HepG2 (cell line): ENCODE results near the gene ACSS3. TPM values are rescaled to one million over a fixed set of nuclear protein-coding genes. Genes with fewer than 3 reads are reported as not detected.

Experiments used
- ATAC-seq: fragments of 200-7000 bp; cut with Tn5 transposase; 3 replicates; pipeline ENCODE4 v1.9.1; 2020; ENCODE audit warnings: mild to moderate bottlenecking, moderate library complexity
- BruUV-seq: library from RNA; stranded (reverse); fragments of 400-500 nt; replicated peaks from 2 replicates; lab custom pipeline; 2021; lab: Mats Ljungman, UMichigan
- CTCF ChIA-PET: fragments of 300-600 bp; formaldehyde crosslinking; extraction: SDS; loops from one replicate; lab custom pipeline; 2021; ENCODE audit warnings: low total read pairs, inconsistent platforms, low intra/inter-chr PET ratio; lab: Yijun Ruan, JAX
- POLR2A ChIA-PET: fragments of 350-600 bp; sonication (Branson Sonifier 250); formaldehyde crosslinking; loops from one replicate; lab custom pipeline; 2020; ENCODE audit warnings: antibody characterized with exemption, inconsistent platforms; lab: Yijun Ruan, JAX
- DNase-seq: peaks from one replicate; pipeline ENCODE4 v3.0.0-alpha.2; 2015; ENCODE audit warnings: low spot score
- FAIRE-seq: peaks from 3 replicates; lab custom pipeline; 2011; peaks lifted over from hg19 to GRCh38; lab: Jason Lieb, UNC
- H2AFZ ChIP-seq: one replicate; pipeline ENCODE4 v1.6.1; 2011; ENCODE audit warnings: low read length, inconsistent platforms
- H3K27ac ChIP-seq: fragments of 300-600 bp; 3 replicates; pipeline ENCODE4 v1.8.0; 2011; ENCODE audit warnings: mixed run types, mild to moderate bottlenecking, mixed read lengths, low read length, inconsistent platforms; ENCODE audit not compliant: insufficient read depth; ENCODE audit errors: extremely low read length
- H3K27me3 ChIP-seq, 2 experiments: fragments of 200-600 bp in 1 of 2; 2 replicates in 1 of 2; 3 replicates in 1 of 2; pipeline versions ENCODE4 v1.6.0 to v1.8.0; 2011; ENCODE audit warnings: low read length in 2 of 2, mild to moderate bottlenecking in 2 of 2, moderate library complexity in 2 of 2, inconsistent platforms in 1 of 2; ENCODE audit not compliant: insufficient read depth in 2 of 2, control insufficient read depth in 1 of 2
- H3K36me3 ChIP-seq, 2 experiments: fragments of 200-600 bp in 1 of 2; replicated peaks in 1 of 2; 2 replicates in 1 of 2; 3 replicates in 1 of 2; pipeline versions ENCODE4 v1.5.1 to v1.8.0; 2011; ENCODE audit warnings: low read length in 2 of 2, inconsistent platforms in 1 of 2; ENCODE audit not compliant: insufficient read depth in 2 of 2, control insufficient read depth in 1 of 2
- H3K4me1 ChIP-seq: 2 replicates; pipeline ENCODE4 v1.5.1; 2012; ENCODE audit warnings: low read length, inconsistent platforms; ENCODE audit not compliant: insufficient read depth
- H3K4me2 ChIP-seq: 2 replicates; pipeline ENCODE4 v1.6.0; 2011; ENCODE audit warnings: low read depth, low read length, inconsistent platforms
- H3K4me3 ChIP-seq, 3 experiments: fragments of 200-600 bp in 1 of 3; sonication (generic), shearing (Covaris generic) in 1 of 3; replicated peaks in 1 of 3; 2 replicates each; pipeline ENCODE4 v1.5.1; 2011 to 2016; ENCODE audit warnings: low read length in 3 of 3, inconsistent platforms in 2 of 3, low read depth in 2 of 3, mild to moderate bottlenecking in 2 of 3, control low read depth in 1 of 3, mixed read lengths in 1 of 3; ENCODE audit not compliant: insufficient read depth in 1 of 3
- H3K79me2 ChIP-seq: one replicate; pipeline ENCODE4 v1.6.1; 2011; ENCODE audit warnings: low read length, inconsistent platforms; ENCODE audit not compliant: insufficient read depth
- H3K9ac ChIP-seq: 2 replicates; pipeline ENCODE4 v1.6.0; 2011; ENCODE audit warnings: mild to moderate bottlenecking, low read depth, low read length, inconsistent platforms; ENCODE audit not compliant: insufficient read depth
- H3K9me3 ChIP-seq: 2 replicates; pipeline ENCODE4 v1.5.1; 2012; ENCODE audit warnings: mild to moderate bottlenecking, low read length
- H4K20me1 ChIP-seq: 2 replicates; pipeline ENCODE4 v1.6.0; 2011; ENCODE audit warnings: inconsistent platforms, mild to moderate bottlenecking, low read length, moderate library complexity; ENCODE audit not compliant: insufficient read depth
- KLF11 ChIP-seq: IDR thresholded peaks from 2 replicates; pipeline ENCODE4 v1.6.1; 2016; ENCODE audit warnings: missing compliant biosample characterization
- MAZ ChIP-seq, 2 experiments: sonication (generic) in 1 of 2; formaldehyde crosslinking in 1 of 2; IDR thresholded peaks; 2 replicates each; pipeline versions ENCODE4 v1.5.0 to v1.6.1; 2012 to 2020; ENCODE audit warnings: low read depth in 2 of 2, mild to moderate bottlenecking in 2 of 2, borderline replicate concordance in 1 of 2, improper control_type of control experiment in 1 of 2, low read length in 1 of 2, missing genetic modification reagents in 1 of 2, moderate library complexity in 1 of 2
- NFYB ChIP-seq: sonication (generic); formaldehyde crosslinking; IDR thresholded peaks from 2 replicates; pipeline ENCODE4 v1.4.0; 2020; ENCODE audit warnings: missing genetic modification reagents
- NR1H2 ChIP-seq: sonication (generic); formaldehyde crosslinking; IDR thresholded peaks from 2 replicates; pipeline ENCODE4 v1.8.1; 2022; ENCODE audit warnings: low read depth, missing genetic modification reagents, borderline replicate concordance
- PCBP1 ChIP-seq: fragments of 200-400 bp; formaldehyde crosslinking; IDR thresholded peaks from 2 replicates; pipeline ENCODE4 v1.6.1; 2017; ENCODE audit warnings: mild to moderate bottlenecking, low read depth, low read length, borderline replicate concordance
- SAFB2 ChIP-seq: sonication (generic); formaldehyde crosslinking; IDR thresholded peaks from 2 replicates; pipeline ENCODE4 v1.5.1; 2020; ENCODE audit warnings: missing genetic modification reagents, low read depth, mild to moderate bottlenecking, borderline replicate concordance
- ZIK1 ChIP-seq: sonication (generic); formaldehyde crosslinking; IDR thresholded peaks from 2 replicates; pipeline ENCODE4 v1.5.0; 2020; ENCODE audit warnings: mild to moderate bottlenecking, low read depth, missing genetic modification reagents, borderline replicate concordance
- ZNF263 ChIP-seq: sonication (generic); formaldehyde crosslinking; IDR thresholded peaks from 2 replicates; pipeline ENCODE4 v1.4.0; 2020; ENCODE audit warnings: missing genetic modification reagents
- ZNF501 ChIP-seq: sonication (generic); formaldehyde crosslinking; IDR thresholded peaks from 2 replicates; pipeline ENCODE4 v1.5.1; 2020; ENCODE audit warnings: mild to moderate bottlenecking, moderate library complexity, missing genetic modification reagents
- WGBS: methylation state at CpG from one replicate; pipeline ENCODE4 v1.1.6; 2017; ENCODE audit warnings: low lambda C conversion rate; 5-methylcytosine and 5-hydroxymethylcytosine counted together
- in situ Hi-C: cut with HindIII; loops from 2 replicates; pipeline ENCODE4 v1.10.0; 2017; ENCODE audit warnings: low pct_unique_long_range_greater_than_20kb; ENCODE audit not compliant: extremely low pct_ligation_motif_present
- intact Hi-C: fragments of 100-400 bp; cut with micrococcal nuclease; formaldehyde crosslinking; loops from one replicate; pipeline ENCODE4 v1.10.0; 2022; ENCODE audit not compliant: unreplicated experiment
- polyA plus RNA-seq, 8 experiments: library from polyadenylated mRNA; depleted of rRNA in 3 of 8; stranded (reverse) in 7 of 8; unstranded in 1 of 8; fragments of >200 nt; fragmentation: Illumina TruSeq in 4 of 8; extraction: Trizol in 4 of 8; gene quantifications; 2 replicates each; pipeline versions ENCODE4 v1.2.1 to v1.2.3, GENCODE V29; 2011 to 2016; ENCODE audit warnings: low read depth in 4 of 8, missing spikeins in 1 of 8, mixed read lengths in 1 of 8; ENCODE audit not compliant: insufficient read depth in 1 of 8
- total RNA-seq, 5 experiments: library from RNA; depleted of rRNA; stranded (reverse); fragments of >200 nt; fragmentation: Illumina TruSeq; extraction: Trizol; gene quantifications; 2 replicates each; pipeline ENCODE4 v1.2.3, GENCODE V29; 2016; ENCODE audit warnings: low read depth in 1 of 5
- TF ChIP-seq, protein P1 (sequence below): IDR thresholded peaks from 2 replicates; pipeline ENCODE4 v1.6.1; 2012; ENCODE audit warnings: low read length, improper control_type of control experiment
- TF ChIP-seq, protein P2 (sequence below): sonication (generic); formaldehyde crosslinking; IDR thresholded peaks from 2 replicates; pipeline ENCODE4 v1.4.0; 2020; ENCODE audit warnings: missing genetic modification reagents
- TF ChIP-seq, protein P3 (sequence below): sonication (generic); formaldehyde crosslinking; IDR thresholded peaks from 2 replicates; pipeline ENCODE4 v1.4.0; 2020; ENCODE audit warnings: mild to moderate bottlenecking, missing genetic modification reagents
- TF ChIP-seq, protein P4 (sequence below): sonication (generic); formaldehyde crosslinking; IDR thresholded peaks from 2 replicates; pipeline ENCODE4 v1.4.0; 2020; ENCODE audit warnings: mild to moderate bottlenecking, missing genetic modification reagents, borderline replicate concordance

Gene ACSS3
- total and polyA plus RNA-seq, 2 of the 13 experiments (the other 11 are each of a cell fraction or from before 2014, with no cell fraction given): 79.5 to 86.3 TPM

DNA sequence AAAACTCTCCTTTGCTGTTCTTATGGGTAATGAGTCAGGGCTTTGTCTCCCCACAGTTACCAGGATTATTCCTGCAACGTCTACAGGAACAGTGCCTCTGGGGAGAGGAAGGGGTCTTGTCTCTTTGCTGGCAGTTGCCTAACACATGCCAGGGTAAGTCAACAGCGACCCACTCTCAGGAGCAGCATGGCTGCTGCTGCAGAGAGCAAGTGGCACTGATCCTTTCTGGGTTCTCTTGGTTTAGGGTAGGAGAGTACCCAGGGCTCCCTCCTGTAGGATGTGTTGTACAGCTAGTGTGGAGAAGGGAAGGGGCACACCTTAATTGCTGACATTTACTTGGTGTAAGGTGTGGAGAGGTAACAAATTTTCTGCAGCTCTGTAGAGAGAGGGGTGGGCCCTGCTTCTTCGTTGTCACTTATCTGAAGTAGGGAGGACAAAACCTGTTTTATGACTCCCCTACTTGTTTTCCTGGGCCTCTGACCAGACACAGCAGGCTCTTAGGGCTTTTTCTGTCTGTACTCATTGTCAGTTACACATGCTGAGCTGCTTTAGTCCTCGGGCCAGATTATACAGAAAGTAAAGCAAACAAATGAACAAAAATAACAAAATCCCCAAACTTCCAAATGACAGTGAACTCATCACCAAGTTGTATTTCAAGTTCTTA, 168.2 kb downstream of the ACSS3 start (continued):
- TF ChIP-seq, protein P1, sequence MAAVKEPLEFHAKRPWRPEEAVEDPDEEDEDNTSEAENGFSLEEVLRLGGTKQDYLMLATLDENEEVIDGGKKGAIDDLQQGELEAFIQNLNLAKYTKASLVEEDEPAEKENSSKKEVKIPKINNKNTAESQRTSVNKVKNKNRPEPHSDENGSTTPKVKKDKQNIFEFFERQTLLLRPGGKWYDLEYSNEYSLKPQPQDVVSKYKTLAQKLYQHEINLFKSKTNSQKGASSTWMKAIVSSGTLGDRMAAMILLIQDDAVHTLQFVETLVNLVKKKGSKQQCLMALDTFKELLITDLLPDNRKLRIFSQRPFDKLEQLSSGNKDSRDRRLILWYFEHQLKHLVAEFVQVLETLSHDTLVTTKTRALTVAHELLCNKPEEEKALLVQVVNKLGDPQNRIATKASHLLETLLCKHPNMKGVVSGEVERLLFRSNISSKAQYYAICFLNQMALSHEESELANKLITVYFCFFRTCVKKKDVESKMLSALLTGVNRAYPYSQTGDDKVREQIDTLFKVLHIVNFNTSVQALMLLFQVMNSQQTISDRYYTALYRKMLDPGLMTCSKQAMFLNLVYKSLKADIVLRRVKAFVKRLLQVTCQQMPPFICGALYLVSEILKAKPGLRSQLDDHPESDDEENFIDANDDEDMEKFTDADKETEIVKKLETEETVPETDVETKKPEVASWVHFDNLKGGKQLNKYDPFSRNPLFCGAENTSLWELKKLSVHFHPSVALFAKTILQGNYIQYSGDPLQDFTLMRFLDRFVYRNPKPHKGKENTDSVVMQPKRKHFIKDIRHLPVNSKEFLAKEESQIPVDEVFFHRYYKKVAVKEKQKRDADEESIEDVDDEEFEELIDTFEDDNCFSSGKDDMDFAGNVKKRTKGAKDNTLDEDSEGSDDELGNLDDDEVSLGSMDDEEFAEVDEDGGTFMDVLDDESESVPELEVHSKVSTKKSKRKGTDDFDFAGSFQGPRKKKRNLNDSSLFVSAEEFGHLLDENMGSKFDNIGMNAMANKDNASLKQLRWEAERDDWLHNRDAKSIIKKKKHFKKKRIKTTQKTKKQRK: no peak
- TF ChIP-seq, protein P2, sequence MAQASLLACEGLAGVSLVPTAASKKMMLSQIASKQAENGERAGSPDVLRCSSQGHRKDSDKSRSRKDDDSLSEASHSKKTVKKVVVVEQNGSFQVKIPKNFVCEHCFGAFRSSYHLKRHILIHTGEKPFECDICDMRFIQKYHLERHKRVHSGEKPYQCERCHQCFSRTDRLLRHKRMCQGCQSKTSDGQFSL (CRISPR knock-in tag): no peak
- TF ChIP-seq PCBP1: no peak

DNA sequence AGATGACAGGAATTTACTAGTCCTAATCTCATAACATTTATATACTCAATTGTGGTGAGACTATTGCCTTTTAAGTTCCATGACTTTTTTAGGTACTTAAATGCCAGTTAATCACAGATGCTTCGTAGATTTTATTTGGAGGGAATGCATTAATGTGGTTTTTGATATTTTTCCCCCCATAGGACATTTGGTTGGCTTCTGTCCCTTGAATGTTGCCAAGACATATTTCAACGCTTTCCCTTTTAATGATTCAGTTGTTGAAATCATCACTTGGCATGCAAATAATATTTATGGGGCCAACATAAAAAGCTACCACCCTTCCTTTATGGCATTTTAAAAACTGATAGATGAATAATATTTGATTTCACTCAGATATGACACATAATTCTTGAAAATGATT, 172.1 kb downstream of the ACSS3 start:
- H3K9me3 ChIP-seq: no peaks in the 10 kb centered on the region
- no peaks in the 10 kb centered on the region for H3K27me3 ChIP-seq
- FAIRE-seq (no peak), DNase-seq (no peak), ATAC-seq (no peak)
- no peak overlapping the region for H3K9ac ChIP-seq
- 99% methylated on average over 2 of the region's 2 CpGs for WGBS
- H3K36me3 ChIP-seq: peaks cover 8 to 28% of the 10 kb centered on the region in 2 experiments; a peak in 3 of 5 replicates
- in situ Hi-C loops: no loop called here
- H3K4me3 ChIP-seq: no peak overlapping the region
- no peak overlapping the region for H2AFZ ChIP-seq
- no peaks in the 10 kb centered on the region for H3K79me2 ChIP-seq
- intact Hi-C loops: no loop called here
- no TSS peak for BruUV-seq
- H4K20me1 ChIP-seq: no peaks in the 10 kb centered on the region
- no peaks in the 10 kb centered on the region for H3K4me1 ChIP-seq
- ChIA-PET POLR2A (no interaction called here), CTCF (no interaction called here)
- no peak overlapping the region for H3K4me2 ChIP-seq
- H3K27ac ChIP-seq: no peak overlapping the region
- TF ChIP-seq NR1H2 (CRISPR knock-in tag) (no peak), SAFB2 (CRISPR knock-in tag) (no peak), ZIK1 (CRISPR knock-in tag) (no peak), MAZ (IDR thresholded peaks at IDR 0.05; ENCODE audit: borderline replicate concordance, low read depth, low read length) (no peak), MAZ (CRISPR knock-in tag; IDR thresholded peaks at IDR 0.05; ENCODE audit: low read depth) (no peak), NFYB (CRISPR knock-in tag) (no peak), ZNF501 (CRISPR knock-in tag) (no peak), KLF11 (CRISPR knock-in tag) (no peak), ZNF263 (CRISPR knock-in tag) (no peak)
- TF ChIP-seq, protein P3, sequence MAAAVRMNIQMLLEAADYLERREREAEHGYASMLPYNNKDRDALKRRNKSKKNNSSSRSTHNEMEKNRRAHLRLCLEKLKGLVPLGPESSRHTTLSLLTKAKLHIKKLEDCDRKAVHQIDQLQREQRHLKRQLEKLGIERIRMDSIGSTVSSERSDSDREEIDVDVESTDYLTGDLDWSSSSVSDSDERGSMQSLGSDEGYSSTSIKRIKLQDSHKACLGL (CRISPR knock-in tag): no peak
- TF ChIP-seq, protein P4, sequence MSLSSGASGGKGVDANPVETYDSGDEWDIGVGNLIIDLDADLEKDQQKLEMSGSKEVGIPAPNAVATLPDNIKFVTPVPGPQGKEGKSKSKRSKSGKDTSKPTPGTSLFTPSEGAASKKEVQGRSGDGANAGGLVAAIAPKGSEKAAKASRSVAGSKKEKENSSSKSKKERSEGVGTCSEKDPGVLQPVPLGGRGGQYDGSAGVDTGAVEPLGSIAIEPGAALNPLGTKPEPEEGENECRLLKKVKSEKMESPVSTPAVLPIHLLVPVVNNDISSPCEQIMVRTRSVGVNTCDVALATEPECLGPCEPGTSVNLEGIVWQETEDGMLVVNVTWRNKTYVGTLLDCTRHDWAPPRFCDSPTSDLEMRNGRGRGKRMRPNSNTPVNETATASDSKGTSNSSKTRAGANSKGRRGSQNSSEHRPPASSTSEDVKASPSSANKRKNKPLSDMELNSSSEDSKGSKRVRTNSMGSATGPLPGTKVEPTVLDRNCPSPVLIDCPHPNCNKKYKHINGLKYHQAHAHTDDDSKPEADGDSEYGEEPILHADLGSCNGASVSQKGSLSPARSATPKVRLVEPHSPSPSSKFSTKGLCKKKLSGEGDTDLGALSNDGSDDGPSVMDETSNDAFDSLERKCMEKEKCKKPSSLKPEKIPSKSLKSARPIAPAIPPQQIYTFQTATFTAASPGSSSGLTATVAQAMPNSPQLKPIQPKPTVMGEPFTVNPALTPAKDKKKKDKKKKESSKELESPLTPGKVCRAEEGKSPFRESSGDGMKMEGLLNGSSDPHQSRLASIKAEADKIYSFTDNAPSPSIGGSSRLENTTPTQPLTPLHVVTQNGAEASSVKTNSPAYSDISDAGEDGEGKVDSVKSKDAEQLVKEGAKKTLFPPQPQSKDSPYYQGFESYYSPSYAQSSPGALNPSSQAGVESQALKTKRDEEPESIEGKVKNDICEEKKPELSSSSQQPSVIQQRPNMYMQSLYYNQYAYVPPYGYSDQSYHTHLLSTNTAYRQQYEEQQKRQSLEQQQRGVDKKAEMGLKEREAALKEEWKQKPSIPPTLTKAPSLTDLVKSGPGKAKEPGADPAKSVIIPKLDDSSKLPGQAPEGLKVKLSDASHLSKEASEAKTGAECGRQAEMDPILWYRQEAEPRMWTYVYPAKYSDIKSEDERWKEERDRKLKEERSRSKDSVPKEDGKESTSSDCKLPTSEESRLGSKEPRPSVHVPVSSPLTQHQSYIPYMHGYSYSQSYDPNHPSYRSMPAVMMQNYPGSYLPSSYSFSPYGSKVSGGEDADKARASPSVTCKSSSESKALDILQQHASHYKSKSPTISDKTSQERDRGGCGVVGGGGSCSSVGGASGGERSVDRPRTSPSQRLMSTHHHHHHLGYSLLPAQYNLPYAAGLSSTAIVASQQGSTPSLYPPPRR (CRISPR knock-in tag): no peak
